K562 (cell line): ENCODE results near the gene RPS6KL1.

ENCODE experiments used
- ATF1 ChIP-seq, 2 experiments: fragments of 450-650 bp in 1 of 2; IDR thresholded peaks; 2 replicates each; pipeline ENCODE4 v1.6.1; 2016; ENCODE audit warnings: missing compliant biosample characterization in 1 of 2, missing genetic modification characterization in 1 of 2
- EP300 ChIP-seq: IDR thresholded peaks from 2 replicates; pipeline ENCODE4 v1.6.1; 2012; ENCODE audit warnings: low read length, improper control_type of control experiment
- EZH2 ChIP-seq: IDR thresholded peaks from 2 replicates; pipeline ENCODE4 v1.6.1; 2012; ENCODE audit warnings: low read depth, mild to moderate bottlenecking, inconsistent platforms, low read length, borderline replicate concordance
- GABPA ChIP-seq: fragments of 200-800 bp; sonication (Bioruptor generic); conservative IDR thresholded peaks from 2 replicates; pipeline ENCODE4 v1.6.1; 2016; ENCODE audit warnings: low read depth, missing genetic modification characterization, missing compliant biosample characterization
- GATAD2A ChIP-seq: fragments of 450-650 bp; IDR thresholded peaks from 2 replicates; pipeline ENCODE4 v1.6.1; 2017
- GTF2E2 ChIP-seq: fragments of 200-800 bp; sonication (Bioruptor generic); IDR thresholded peaks from 2 replicates; pipeline ENCODE4 v1.6.1; 2016; ENCODE audit warnings: missing genetic modification characterization, missing compliant biosample characterization
- RBM14 ChIP-seq: fragments of 200-400 bp; formaldehyde crosslinking; IDR thresholded peaks from 2 replicates; pipeline ENCODE4 v1.6.1; 2018; ENCODE audit warnings: low read depth, mild to moderate bottlenecking, low read length, moderate library complexity, borderline replicate concordance; ENCODE audit not compliant: insufficient read depth
- RFX5 ChIP-seq: IDR thresholded peaks from 2 replicates; pipeline ENCODE4 v1.6.1; 2011; ENCODE audit warnings: low read depth, mild to moderate bottlenecking, improper control_type of control experiment, low read length
- ZNF263 ChIP-seq: sonication (generic); formaldehyde crosslinking; IDR thresholded peaks from 2 replicates; pipeline ENCODE4 v1.8.0; 2022; ENCODE audit warnings: mild to moderate bottlenecking, missing genetic modification reagents, borderline replicate concordance
- ZNF384 ChIP-seq: IDR thresholded peaks from 2 replicates; pipeline ENCODE4 v1.6.1; 2012; ENCODE audit warnings: low read depth, low read length, improper control_type of control experiment
- ZNF57 ChIP-seq: fragments of 450-650 bp; formaldehyde crosslinking; IDR thresholded peaks from 2 replicates; pipeline ENCODE4 v1.4.0; 2020; ENCODE audit warnings: mild to moderate bottlenecking, moderate library complexity
- TF ChIP-seq, protein P1 (sequence below), 3 experiments: IDR thresholded peaks in 2 of 3; conservative IDR thresholded peaks in 1 of 3; 2 replicates each; pipeline ENCODE4 v1.5.1; 2011 to 2012; ENCODE audit warnings: low read length in 3 of 3, mild to moderate bottlenecking in 3 of 3, control low read depth in 2 of 3, improper control_type of control experiment in 1 of 3, inconsistent platforms in 1 of 3, low read depth in 1 of 3, mixed read lengths in 1 of 3, moderate library complexity in 1 of 3; ENCODE audit not compliant: insufficient read depth in 2 of 3
- TF ChIP-seq, protein P2 (sequence below): fragments of 450-650 bp; formaldehyde crosslinking; IDR thresholded peaks from 2 replicates; pipeline ENCODE4 v1.4.0; 2020; ENCODE audit warnings: mild to moderate bottlenecking, moderate library complexity

DNA sequence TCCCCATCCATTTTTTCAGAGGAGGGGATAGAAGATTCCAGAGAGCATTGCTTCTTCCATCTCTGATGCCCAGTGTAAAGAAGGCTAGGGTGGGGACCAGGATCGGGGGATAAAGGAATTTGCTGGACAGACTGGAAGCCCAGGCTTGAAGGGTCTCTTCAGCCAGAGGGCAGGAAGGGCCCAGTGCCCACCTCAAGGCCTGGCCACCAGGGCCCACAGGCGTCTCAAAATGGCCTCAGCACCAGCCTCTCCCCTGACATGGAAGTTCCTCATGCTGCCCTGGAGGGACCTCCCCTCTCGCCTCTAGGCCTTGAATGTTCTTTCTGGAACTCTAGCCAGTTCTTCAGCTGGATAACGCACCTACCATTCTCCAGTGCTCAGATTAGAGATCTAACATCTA, 2.8 kb downstream of the RPS6KL1 start:
- TF ChIP-seq ATF1 (CRISPR knock-in tag; IDR thresholded peaks at IDR 0.05) (no peak), ATF1 (tag; IDR thresholded peaks at IDR 0.05) (no peak), ZNF384 (no peak), ZNF263 (CRISPR knock-in tag) (no peak), EP300 (no peak), GATAD2A (no peak), RFX5 (no peak), GABPA (tag) (no peak), GTF2E2 (tag) (no peak), RBM14 (no peak), ZNF57 (CRISPR knock-in tag) (no peak), EZH2 (no peak)
- TF ChIP-seq, protein P1, sequence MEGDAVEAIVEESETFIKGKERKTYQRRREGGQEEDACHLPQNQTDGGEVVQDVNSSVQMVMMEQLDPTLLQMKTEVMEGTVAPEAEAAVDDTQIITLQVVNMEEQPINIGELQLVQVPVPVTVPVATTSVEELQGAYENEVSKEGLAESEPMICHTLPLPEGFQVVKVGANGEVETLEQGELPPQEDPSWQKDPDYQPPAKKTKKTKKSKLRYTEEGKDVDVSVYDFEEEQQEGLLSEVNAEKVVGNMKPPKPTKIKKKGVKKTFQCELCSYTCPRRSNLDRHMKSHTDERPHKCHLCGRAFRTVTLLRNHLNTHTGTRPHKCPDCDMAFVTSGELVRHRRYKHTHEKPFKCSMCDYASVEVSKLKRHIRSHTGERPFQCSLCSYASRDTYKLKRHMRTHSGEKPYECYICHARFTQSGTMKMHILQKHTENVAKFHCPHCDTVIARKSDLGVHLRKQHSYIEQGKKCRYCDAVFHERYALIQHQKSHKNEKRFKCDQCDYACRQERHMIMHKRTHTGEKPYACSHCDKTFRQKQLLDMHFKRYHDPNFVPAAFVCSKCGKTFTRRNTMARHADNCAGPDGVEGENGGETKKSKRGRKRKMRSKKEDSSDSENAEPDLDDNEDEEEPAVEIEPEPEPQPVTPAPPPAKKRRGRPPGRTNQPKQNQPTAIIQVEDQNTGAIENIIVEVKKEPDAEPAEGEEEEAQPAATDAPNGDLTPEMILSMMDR (IDR thresholded peaks at IDR 0.05 in 2 of 3, conservative IDR thresholded peaks at IDR 0.05 in 1 of 3; ENCODE audit: insufficient read depth in 2 of 3, low read depth in 1 of 3, low read length in 3 of 3): no peak
- TF ChIP-seq, protein P2, sequence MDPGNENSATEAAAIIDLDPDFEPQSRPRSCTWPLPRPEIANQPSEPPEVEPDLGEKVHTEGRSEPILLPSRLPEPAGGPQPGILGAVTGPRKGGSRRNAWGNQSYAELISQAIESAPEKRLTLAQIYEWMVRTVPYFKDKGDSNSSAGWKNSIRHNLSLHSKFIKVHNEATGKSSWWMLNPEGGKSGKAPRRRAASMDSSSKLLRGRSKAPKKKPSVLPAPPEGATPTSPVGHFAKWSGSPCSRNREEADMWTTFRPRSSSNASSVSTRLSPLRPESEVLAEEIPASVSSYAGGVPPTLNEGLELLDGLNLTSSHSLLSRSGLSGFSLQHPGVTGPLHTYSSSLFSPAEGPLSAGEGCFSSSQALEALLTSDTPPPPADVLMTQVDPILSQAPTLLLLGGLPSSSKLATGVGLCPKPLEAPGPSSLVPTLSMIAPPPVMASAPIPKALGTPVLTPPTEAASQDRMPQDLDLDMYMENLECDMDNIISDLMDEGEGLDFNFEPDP (CRISPR knock-in tag): no peak
